Hepatocyte (in vitro differentiated cells): ENCODE results near the gene EPAS1. TPM values are rescaled to one million over a fixed set of nuclear protein-coding genes. Genes with fewer than 3 reads are reported as not detected.
A peak's percentile ranks its signal among the peaks of the same experiment; 100 is the strongest.

ENCODE experiments used
- DNase-seq: peaks from one replicate; pipeline ENCODE4 v3.0.0-alpha.2; 2016; ENCODE audit warnings: low spot score
- H2AFZ ChIP-seq: fragments of 200-600 bp; sonication (generic); 2 replicates; pipeline ENCODE4 v1.6.0; 2016; ENCODE audit warnings: antibody characterized with exemption, mild to moderate bottlenecking
- H3K27ac ChIP-seq: fragments of 200-600 bp; sonication (generic); 2 replicates; pipeline ENCODE4 v1.5.1; 2016; ENCODE audit warnings: mild to moderate bottlenecking
- H3K27me3 ChIP-seq: fragments of 200-600 bp; sonication (generic); 2 replicates; pipeline ENCODE4 v1.6.1; 2016
- H3K36me3 ChIP-seq: fragments of 200-600 bp; sonication (generic); replicated peaks from 2 replicates; pipeline ENCODE4 v1.5.1; 2016; ENCODE audit warnings: low read depth; ENCODE audit not compliant: insufficient read depth
- H3K4me1 ChIP-seq: fragments of 200-600 bp; sonication (generic); 2 replicates; pipeline ENCODE4 v1.5.1; 2016; ENCODE audit warnings: mild to moderate bottlenecking, moderate library complexity; ENCODE audit not compliant: insufficient read depth
- H3K4me2 ChIP-seq: fragments of 200-600 bp; sonication (generic); 2 replicates; pipeline ENCODE4 v1.6.0; 2016
- H3K4me3 ChIP-seq: fragments of 200-600 bp; sonication (generic); 2 replicates; pipeline ENCODE4 v1.5.1; 2016; ENCODE audit warnings: mild to moderate bottlenecking
- H3K79me2 ChIP-seq: fragments of 200-600 bp; sonication (generic); 2 replicates; pipeline ENCODE4 v1.6.0; 2017; ENCODE audit warnings: mild to moderate bottlenecking
- H3K9me2 ChIP-seq: fragments of 200-600 bp; sonication (generic); replicated peaks from 2 replicates; pipeline ENCODE4 v1.6.0; 2017; ENCODE audit warnings: mild to moderate bottlenecking; ENCODE audit not compliant: insufficient read depth
- H3K9me3 ChIP-seq: fragments of 200-600 bp; sonication (generic); 2 replicates; pipeline ENCODE4 v1.5.1; 2016; ENCODE audit warnings: low read depth, mild to moderate bottlenecking
- H4K20me1 ChIP-seq: fragments of 200-600 bp; sonication (generic); 2 replicates; pipeline ENCODE4 v1.6.0; 2016; ENCODE audit warnings: mild to moderate bottlenecking; ENCODE audit not compliant: insufficient read depth, poor library complexity, severe bottlenecking
- EZH2 ChIP-seq: fragments of 200-600 bp; sonication (generic); IDR thresholded peaks from 2 replicates; pipeline ENCODE4 v1.6.1; 2016; ENCODE audit warnings: antibody characterized with exemption, mild to moderate bottlenecking, borderline replicate concordance
- EZH2phosphoT487 ChIP-seq: fragments of 200-600 bp; sonication (generic); IDR thresholded peaks from one replicate; pipeline ENCODE4 v1.6.1; 2018; ENCODE audit warnings: antibody characterized with exemption, mild to moderate bottlenecking, low read depth, moderate library complexity; ENCODE audit not compliant: unreplicated experiment, severe bottlenecking
- WGBS: methylation state at CpG from one replicate; pipeline ENCODE4 v1.1.6; 2016; ENCODE audit warnings: low lambda C conversion rate; ENCODE audit errors: missing lambda C conversion rate; 5-methylcytosine and 5-hydroxymethylcytosine counted together
- polyA plus RNA-seq: library from polyadenylated mRNA; unstranded; fragments of >200 nt; fragmentation: Nextera tagmentation; extraction: Ambion mirVana; gene quantifications from 2 replicates; pipeline ENCODE4 v1.2.1, GENCODE V29; 2016
- total RNA-seq: library from RNA; depleted of rRNA; stranded (reverse); fragments of >200 nt; gene quantifications from 2 replicates; pipeline ENCODE4 v1.2.3, GENCODE V29; 2014
- TF ChIP-seq, protein P1 (sequence below): fragments of 200-600 bp; sonication (generic); IDR thresholded peaks from 2 replicates; pipeline ENCODE4 v1.5.1; 2016; ENCODE audit warnings: antibody characterized with exemption, mild to moderate bottlenecking; ENCODE audit not compliant: poor library complexity

Gene EPAS1
- total and polyA plus RNA-seq, 2 experiments from 2014 or later: 112 to 115 TPM

DNA sequence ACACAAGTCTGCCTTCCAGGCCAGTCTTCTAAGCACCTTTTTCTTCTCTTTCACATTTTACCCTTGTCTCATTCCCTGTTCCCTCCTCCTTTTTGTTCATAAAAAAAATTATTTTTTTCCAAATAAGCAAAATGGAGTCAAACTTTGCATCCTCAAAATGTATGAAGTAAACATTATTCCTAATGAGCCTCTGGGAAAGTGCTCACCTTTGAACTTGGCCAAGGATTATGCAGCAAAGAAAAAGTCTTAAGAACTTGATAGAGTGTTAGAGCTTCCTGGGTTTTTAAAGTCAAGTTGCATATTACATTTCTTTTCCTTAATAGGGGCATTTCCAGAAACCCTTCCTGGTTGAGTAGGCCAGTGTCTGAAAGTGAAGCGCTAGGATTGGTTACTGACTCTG is 31.6 kb downstream of the EPAS1 start:
- Histone ChIP-seq H3K9me3 (no peaks in the 10 kb centered on the region), H2AFZ (no peak overlapping the region), H3K79me2 (peaks cover 84% of the 10 kb centered on the region), H4K20me1 (peaks cover 4% of the 10 kb centered on the region), H3K4me2 (no peak overlapping the region), H3K9me2 (no peaks in the 10 kb centered on the region), H3K27ac (peak overlapping the region; percentile 64), H3K4me3 (no peak overlapping the region), H3K27me3 (no peaks in the 10 kb centered on the region), H3K36me3 (no peaks in the 10 kb centered on the region), H3K4me1 (peaks cover 47% of the 10 kb centered on the region)
- 52% methylated on average over 1 of the region's 1 CpG for WGBS
- no peak for DNase-seq
- no peak for TF ChIP-seq EZH2phosphoT487
- TF ChIP-seq, protein P1, sequence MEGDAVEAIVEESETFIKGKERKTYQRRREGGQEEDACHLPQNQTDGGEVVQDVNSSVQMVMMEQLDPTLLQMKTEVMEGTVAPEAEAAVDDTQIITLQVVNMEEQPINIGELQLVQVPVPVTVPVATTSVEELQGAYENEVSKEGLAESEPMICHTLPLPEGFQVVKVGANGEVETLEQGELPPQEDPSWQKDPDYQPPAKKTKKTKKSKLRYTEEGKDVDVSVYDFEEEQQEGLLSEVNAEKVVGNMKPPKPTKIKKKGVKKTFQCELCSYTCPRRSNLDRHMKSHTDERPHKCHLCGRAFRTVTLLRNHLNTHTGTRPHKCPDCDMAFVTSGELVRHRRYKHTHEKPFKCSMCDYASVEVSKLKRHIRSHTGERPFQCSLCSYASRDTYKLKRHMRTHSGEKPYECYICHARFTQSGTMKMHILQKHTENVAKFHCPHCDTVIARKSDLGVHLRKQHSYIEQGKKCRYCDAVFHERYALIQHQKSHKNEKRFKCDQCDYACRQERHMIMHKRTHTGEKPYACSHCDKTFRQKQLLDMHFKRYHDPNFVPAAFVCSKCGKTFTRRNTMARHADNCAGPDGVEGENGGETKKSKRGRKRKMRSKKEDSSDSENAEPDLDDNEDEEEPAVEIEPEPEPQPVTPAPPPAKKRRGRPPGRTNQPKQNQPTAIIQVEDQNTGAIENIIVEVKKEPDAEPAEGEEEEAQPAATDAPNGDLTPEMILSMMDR: no peak
- no peak for TF ChIP-seq EZH2

DNA sequence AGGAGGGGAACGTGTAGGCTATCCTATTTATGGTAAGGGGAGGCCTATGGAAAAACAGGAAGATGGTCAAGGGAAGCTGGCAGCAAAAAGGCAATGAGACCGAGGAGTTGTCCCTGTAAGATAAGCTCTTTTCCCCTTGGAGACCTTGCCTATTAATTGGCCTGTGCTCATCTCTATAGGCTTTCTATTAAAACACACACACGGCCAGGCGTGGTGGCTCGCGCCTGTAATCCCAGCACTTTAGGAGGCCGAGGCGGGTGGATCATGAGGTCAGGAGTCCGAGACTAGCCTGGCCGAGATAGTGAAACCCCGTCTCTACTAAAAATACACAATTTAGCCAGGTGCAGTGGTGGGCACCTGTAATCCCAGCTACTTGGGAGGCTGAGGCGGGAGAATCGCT is 32.1 kb downstream of the EPAS1 start:
- peaks cover 51% of the 10 kb centered on the region for H3K4me1 ChIP-seq
- H3K4me3 ChIP-seq: no peak overlapping the region
- H2AFZ ChIP-seq: no peak overlapping the region
- no peak overlapping the region for H3K4me2 ChIP-seq
- no peak for DNase-seq
- H3K9me2 ChIP-seq: no peaks in the 10 kb centered on the region
- peaks cover 84% of the 10 kb centered on the region for H3K79me2 ChIP-seq
- no peak for TF ChIP-seq EZH2phosphoT487
- TF ChIP-seq EZH2: no peak
- TF ChIP-seq, protein P1: no peak
- peaks cover 4% of the 10 kb centered on the region for H4K20me1 ChIP-seq
- H3K27ac ChIP-seq: peak overlapping the region; percentile 64
- H3K9me3 ChIP-seq: no peaks in the 10 kb centered on the region
- 90% methylated on average over 13 of the region's 13 CpGs for WGBS
- H3K36me3 ChIP-seq: no peaks in the 10 kb centered on the region
- H3K27me3 ChIP-seq: no peaks in the 10 kb centered on the region

DNA sequence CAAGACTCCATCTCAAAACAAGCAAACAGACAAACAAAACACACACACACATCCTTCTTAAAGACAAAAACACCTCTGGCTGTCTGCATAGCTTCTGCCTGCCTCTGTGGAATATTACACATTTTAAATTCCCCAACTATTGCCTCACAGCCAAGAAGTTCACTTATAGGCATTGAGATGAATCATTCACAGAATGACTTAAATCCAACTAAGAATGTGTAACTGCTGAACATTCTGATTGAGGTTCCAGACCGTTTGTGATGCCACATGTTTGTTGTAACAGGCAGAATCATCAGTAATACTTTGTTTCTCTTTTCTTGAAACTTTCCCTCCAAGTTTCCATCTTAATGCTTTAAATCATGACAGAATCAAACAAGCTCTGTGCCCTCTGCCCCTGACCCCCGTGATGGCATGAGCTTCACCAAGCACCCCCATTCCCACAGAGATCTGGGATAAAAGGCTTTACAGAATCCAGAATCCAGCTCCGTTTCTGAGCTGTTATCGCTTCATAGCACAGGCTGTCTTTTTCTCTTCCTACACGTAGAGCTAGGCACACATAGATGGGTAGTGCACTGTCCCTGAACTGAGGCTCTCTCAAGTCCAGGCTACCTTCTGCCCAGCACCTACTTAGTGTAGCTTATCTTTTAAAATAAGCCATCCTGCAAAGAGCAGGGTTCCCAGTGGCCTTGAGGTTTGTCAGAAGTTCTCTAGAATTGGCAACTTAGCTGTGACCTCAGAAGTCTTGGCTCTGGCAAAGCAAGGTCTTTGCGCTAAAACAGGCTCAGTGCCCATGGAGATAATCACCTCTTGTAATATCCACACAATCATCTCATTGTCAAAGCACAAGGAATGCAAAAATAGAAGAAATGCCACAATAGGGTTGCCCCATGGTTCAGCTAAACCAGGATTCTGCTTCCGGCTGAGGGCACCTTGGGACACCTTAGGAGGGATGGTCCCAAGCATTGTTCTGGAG is 32.9 kb downstream of the EPAS1 start:
- H3K27me3 ChIP-seq: no peaks in the 10 kb centered on the region
- no peaks in the 10 kb centered on the region for H3K9me2 ChIP-seq
- peaks cover 79% of the 10 kb centered on the region for H3K79me2 ChIP-seq
- no peak overlapping the region for H2AFZ ChIP-seq
- DNase-seq: peak; percentile 67
- no peak for TF ChIP-seq EZH2
- 74% methylated on average over 7 of the region's 7 CpGs for WGBS
- H3K36me3 ChIP-seq: no peaks in the 10 kb centered on the region
- H4K20me1 ChIP-seq: peaks cover 4% of the 10 kb centered on the region
- peak overlapping the region; percentile 64 for H3K27ac ChIP-seq
- H3K4me2 ChIP-seq: peak overlapping the region; percentile 58
- no peaks in the 10 kb centered on the region for H3K9me3 ChIP-seq
- H3K4me3 ChIP-seq: no peak overlapping the region
- peaks cover 58% of the 10 kb centered on the region for H3K4me1 ChIP-seq

DNA sequence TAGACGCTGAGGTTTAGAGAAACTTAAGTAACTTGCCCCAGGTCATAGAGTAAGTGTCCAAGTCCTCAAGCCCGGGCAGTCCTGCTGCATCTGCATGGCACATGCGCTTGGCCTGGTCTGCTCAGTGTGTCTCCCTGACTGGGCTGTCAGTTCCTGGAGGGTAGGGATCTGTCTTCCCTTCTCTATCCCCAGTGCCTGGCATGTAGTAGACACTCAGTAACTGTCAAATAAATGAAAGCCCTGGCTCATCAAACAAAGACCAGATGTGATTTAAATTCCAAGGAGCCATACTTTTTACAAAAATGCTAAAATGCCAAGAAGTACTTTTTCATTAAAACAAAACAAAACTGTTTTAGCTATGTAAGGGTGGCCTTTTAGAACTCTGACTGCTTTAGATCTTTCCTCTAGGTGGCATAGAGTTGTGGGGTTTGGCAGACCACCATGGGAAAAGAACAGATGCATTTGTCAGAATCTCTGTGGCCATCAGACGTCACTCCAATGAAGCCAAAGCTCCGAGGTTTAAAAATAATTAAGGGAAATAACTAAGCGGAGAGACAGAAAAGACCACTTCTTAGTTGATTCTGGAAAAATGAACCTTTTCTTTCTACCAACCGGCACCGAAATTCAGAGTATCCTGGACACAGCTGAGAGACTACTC is 34.0 kb downstream of the EPAS1 start:
- H3K79me2 ChIP-seq: peaks cover 68% of the 10 kb centered on the region
- H3K27me3 ChIP-seq: no peaks in the 10 kb centered on the region
- H4K20me1 ChIP-seq: peaks cover 4% of the 10 kb centered on the region
- 32% methylated on average over 8 of the region's 8 CpGs for WGBS
- H3K9me3 ChIP-seq: no peaks in the 10 kb centered on the region
- peak overlapping the region; percentile 64 for H3K27ac ChIP-seq
- H3K9me2 ChIP-seq: no peaks in the 10 kb centered on the region
- H3K4me2 ChIP-seq: peak overlapping the region; percentile 58
- TF ChIP-seq EZH2phosphoT487 (no peak), EZH2 (no peak)
- TF ChIP-seq, protein P1: no peak
- peak; percentile 49 for DNase-seq
- H2AFZ ChIP-seq: no peak overlapping the region
- peaks cover 70% of the 10 kb centered on the region for H3K4me1 ChIP-seq
- H3K4me3 ChIP-seq: no peak overlapping the region
- no peaks in the 10 kb centered on the region for H3K36me3 ChIP-seq
